Activated T-helper 1 cell treated with anti-CD3 and anti-CD28 coated beads, Interleukin-12 subunit alpha, Interleukin-12 subunit beta, Interleukin-2, Interleukin-4 antibody, amounts not matched to agents 30 ng/mL and 10 ng/mL and 1 ng/mL, durations not matched to agents 14 hours and 24 hours and 36 hours (primary cell): Measurements from ENCODE around the gene LETM1. TPM values are rescaled to one million over a fixed set of nuclear protein-coding genes. Genes with fewer than 3 reads are reported as not detected.

Experiments
- DNase-seq: peaks from one replicate; pipeline ENCODE4 v3.0.0; 2021; ENCODE audit warnings: low spot score
- H3K27ac Mint-ChIP-seq: one replicate; pipeline ENCODE4 v1.8.0; 2021; ENCODE audit warnings: mild to moderate bottlenecking, mixed read lengths
- H3K27me3 Mint-ChIP-seq: one replicate; pipeline ENCODE4 v1.8.0; 2022; ENCODE audit warnings: mild to moderate bottlenecking, moderate library complexity, mixed read lengths; ENCODE audit not compliant: insufficient read depth
- H3K36me3 Mint-ChIP-seq: one replicate; pipeline ENCODE4 v1.8.0; 2021; ENCODE audit warnings: low read depth, mixed read lengths
- H3K4me1 Mint-ChIP-seq: one replicate; pipeline ENCODE4 v1.8.0; 2021; ENCODE audit warnings: low read depth, mixed read lengths
- H3K4me3 Mint-ChIP-seq: one replicate; pipeline ENCODE4 v1.8.0; 2021; ENCODE audit warnings: mild to moderate bottlenecking, moderate library complexity, mixed read lengths
- H3K9me3 Mint-ChIP-seq: one replicate; pipeline ENCODE4 v1.8.0; 2021; ENCODE audit warnings: mixed read lengths
- intact Hi-C: fragments of 100-400 bp; cut with micrococcal nuclease; formaldehyde crosslinking; loops from one replicate; pipeline ENCODE4 v1.15.1; 2024
- total RNA-seq: library from RNA; stranded (reverse); gene quantifications from 2 replicates; pipeline ENCODE4 v1.2.3, GENCODE V29; 2022

Gene LETM1
- total RNA-seq, 1 donor from 2014 or later = 101 TPM

DNA sequence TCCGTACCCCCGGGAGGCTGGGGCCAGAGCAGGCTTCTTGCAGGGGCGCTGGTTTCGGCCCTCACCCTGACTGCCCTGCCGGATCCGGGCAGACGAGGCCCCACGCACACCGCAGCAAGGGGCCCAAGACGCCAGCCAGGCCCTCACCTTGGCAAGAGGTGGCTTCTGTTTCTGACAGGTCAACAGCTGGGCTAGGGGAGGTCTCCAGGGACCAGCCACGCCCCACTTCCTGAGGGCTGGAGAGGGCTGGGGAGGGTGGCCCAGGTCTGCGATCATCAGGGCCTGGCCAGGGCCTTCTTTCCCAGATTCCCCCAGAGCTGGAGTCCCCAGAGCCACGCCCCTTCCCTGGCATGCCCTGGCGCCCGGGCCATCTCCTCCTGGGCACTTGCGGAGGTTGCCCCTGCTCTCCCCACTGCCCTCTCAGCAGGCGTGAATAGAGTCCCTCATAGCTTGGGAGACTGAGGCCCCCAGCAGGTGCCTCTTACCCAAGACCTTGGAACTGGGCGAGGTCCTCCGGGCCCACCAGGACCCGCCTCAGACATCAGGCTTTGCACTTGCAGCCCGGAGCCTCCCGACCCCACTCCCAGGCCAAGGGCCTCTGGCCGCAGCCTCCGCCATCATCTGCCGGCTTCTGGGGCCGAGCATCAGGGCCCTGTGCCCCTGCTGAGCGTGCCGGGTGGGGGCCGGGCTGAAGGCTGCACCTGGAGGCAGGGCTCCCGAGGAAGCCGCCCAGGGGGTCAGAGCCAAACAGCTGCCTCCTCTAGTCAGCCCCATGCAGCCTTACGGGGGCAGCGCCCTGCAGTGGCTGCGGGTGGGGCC lies 69.2 kb downstream of the LETM1 start:
- H3K4me1 Mint-ChIP-seq = no peaks in the 10 kb centered on the region
- H3K9me3 Mint-ChIP-seq = no peaks in the 10 kb centered on the region
- DNase-seq = no peak
- no peak overlapping the region for H3K4me3 Mint-ChIP-seq
- H3K27ac Mint-ChIP-seq = no peak overlapping the region
- intact Hi-C loops = no loop called here
- peaks cover 15% of the 10 kb centered on the region for H3K27me3 Mint-ChIP-seq
- no peaks in the 10 kb centered on the region for H3K36me3 Mint-ChIP-seq

DNA sequence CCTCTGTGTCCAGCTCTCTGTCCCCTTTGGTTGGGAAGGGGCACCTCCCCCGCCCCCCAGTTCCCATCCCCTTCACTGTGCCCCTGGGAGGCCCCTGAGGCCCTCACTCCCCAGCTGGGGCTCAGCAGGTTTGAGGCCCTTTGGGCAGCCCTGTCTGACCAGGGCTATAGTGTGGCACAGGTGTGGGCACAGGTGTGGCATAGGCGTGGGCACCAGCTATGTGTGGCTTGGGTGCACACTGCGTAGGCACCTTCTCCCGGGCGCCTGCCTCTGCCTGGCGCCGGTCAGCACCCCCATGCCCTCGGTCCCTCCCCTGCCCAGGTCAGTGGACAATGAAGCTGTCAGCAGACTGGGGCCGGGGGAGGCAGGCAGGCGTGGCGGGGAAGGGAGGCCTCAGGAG lies 70.4 kb downstream of the LETM1 start:
- intact Hi-C loops = no loop called here
- no peaks in the 10 kb centered on the region for H3K9me3 Mint-ChIP-seq
- H3K36me3 Mint-ChIP-seq = no peaks in the 10 kb centered on the region
- no peak for DNase-seq
- H3K4me3 Mint-ChIP-seq = no peak overlapping the region
- H3K27ac Mint-ChIP-seq = no peak overlapping the region
- peaks cover 4% of the 10 kb centered on the region for H3K27me3 Mint-ChIP-seq
- H3K4me1 Mint-ChIP-seq = no peaks in the 10 kb centered on the region

DNA sequence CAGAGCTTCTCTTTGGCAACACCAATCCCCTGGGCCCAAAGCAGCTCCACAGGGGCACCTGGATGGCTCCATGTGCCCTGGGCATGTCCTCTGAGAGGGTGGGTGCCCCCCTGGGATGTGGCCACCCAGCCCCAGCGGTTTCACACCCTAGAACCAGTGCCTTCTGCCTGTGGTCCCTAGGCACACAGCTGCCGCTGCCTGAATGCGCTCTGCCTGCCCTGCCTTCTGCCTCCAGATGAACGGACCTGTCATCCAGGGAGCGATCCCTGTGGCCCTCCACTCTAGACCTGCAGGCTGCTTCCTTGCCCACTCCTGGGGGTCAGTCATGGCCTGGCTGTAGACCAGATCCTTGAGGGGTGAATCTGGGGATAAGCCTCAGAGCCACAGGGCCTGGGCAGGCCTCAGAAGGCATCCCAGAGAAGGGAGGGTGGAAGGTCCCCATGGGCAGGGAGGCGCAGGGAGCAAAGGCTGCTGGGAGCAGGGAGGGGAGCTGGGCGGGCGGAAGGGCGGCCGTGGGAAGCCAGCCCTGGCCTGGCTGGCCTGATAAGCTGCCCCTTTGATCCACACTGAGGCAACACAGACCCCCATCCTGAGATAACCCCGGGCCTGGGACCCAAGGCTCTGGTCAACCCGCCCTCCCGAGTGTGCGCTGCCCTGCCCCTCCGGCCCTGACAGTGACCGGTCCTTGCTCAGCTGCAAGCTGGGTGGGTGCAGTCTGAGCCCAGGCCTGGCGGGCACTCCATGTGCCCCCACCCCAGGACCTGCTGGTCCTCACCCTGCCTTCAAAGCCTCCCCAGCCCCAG lies 71.0 kb downstream of the LETM1 start:
- no peak overlapping the region for H3K4me3 Mint-ChIP-seq
- no peaks in the 10 kb centered on the region for H3K36me3 Mint-ChIP-seq

DNA sequence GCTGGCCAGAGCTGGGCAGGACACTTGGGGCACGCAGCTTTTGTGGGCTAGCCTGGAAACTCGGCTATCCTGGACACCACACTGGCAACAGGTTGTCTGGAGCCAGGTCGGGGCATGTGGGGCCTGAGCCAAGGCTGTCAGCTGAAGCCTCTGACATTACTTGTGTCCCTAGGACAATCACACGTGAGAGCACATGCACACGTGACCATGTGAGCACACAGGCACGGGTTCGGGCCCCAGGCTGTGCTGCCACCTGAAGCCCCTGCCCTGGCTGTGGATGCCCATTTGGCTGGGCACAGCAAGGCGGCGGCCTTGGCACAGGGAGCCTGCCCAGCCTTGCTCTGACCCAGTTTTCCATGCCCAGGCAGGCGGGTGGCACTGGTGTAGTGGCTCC lies 71.6 kb downstream of the LETM1 start:
- DNase-seq = no peak
- no peaks in the 10 kb centered on the region for H3K36me3 Mint-ChIP-seq
- no peaks in the 10 kb centered on the region for H3K9me3 Mint-ChIP-seq
- no peaks in the 10 kb centered on the region for H3K27me3 Mint-ChIP-seq
- no peak overlapping the region for H3K27ac Mint-ChIP-seq
- no peaks in the 10 kb centered on the region for H3K4me1 Mint-ChIP-seq
- intact Hi-C loops = no loop called here
- H3K4me3 Mint-ChIP-seq = no peak overlapping the region

More for the DNA sequence above, 71.0 kb downstream of the LETM1 start:
- no peaks in the 10 kb centered on the region for H3K9me3 Mint-ChIP-seq
- no peak overlapping the region for H3K27ac Mint-ChIP-seq
- intact Hi-C loops = no loop called here
- no peaks in the 10 kb centered on the region for H3K27me3 Mint-ChIP-seq
- no peak for DNase-seq
- H3K4me1 Mint-ChIP-seq = no peaks in the 10 kb centered on the region

DNA sequence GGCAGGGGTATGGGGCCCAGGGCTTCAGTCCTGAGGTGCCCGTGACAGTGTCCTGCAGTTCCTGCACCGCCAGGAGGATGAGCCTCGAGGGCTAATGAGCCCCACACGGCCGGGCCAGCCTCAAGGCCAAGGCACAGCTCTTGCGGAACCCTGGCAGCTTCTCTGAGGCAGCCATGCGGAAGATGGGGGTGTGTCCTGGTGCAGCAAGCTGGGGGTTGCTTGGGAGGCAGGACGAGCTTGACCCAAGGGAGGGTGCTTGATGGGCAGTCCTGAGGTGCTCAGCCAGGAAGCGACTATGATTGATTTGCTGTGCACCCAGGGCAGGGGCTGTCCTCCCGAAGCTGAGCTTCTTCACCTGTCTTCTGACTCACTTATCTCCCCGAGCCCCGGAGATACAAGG lies 72.0 kb downstream of the LETM1 start:
- Mint-ChIP-seq H3K36me3 (no peaks in the 10 kb centered on the region), H3K27ac (no peak overlapping the region), H3K27me3 (no peaks in the 10 kb centered on the region), H3K9me3 (no peaks in the 10 kb centered on the region), H3K4me1 (no peaks in the 10 kb centered on the region), H3K4me3 (no peak overlapping the region)
- intact Hi-C loops = no loop called here
- no peak for DNase-seq

DNA sequence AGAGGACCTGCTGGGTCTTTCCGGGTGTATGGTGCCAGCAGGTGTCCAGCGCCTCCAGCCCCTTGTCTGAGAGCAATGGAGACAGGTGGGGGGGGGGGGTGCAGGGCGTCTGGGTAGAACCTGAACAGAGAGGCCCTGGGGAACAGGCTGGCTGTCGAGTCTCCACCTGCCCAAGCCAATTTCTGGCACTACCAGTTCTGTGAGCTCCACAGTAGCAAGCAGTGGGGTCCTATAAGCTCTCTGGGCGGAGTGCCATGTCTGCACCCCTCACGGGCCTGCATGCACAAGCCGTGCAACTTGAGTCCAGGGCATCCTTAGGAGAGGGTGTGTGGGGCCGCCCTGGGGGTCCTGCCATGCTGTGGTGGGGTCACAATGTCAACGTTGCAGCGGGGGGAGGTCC lies 72.9 kb downstream of the LETM1 start:
- no peak for DNase-seq
- Mint-ChIP-seq H3K9me3 (no peaks in the 10 kb centered on the region), H3K4me1 (no peaks in the 10 kb centered on the region), H3K36me3 (no peaks in the 10 kb centered on the region), H3K27ac (no peak overlapping the region), H3K27me3 (no peaks in the 10 kb centered on the region), H3K4me3 (no peak overlapping the region)
- intact Hi-C loops = no loop called here

DNA sequence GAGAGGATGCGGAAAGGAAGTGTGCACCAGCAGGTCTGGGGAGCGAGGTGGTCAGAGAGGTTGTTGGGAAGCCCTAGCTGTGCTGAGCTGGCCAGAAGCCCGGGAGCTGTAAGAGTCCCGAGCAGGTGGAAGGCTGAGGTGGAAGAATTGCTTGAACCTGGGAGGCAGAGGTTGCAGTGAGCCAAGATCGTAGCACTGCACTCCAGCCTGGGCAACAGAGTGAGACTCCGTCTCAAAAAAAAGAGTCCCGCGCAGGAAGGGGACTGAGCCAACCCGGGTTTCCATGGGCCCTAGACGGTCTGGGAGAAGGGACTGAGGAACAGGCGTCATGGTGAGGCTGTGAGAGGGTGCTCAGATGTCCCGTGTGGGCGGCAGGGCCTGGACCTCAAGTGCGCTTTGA lies 75.5 kb downstream of the LETM1 start:
- no peaks in the 10 kb centered on the region for H3K36me3 Mint-ChIP-seq
- no peak overlapping the region for H3K4me3 Mint-ChIP-seq
- DNase-seq = no peak
- H3K9me3 Mint-ChIP-seq = no peaks in the 10 kb centered on the region
- H3K27ac Mint-ChIP-seq = no peak overlapping the region
- intact Hi-C loops = no loop called here
- H3K4me1 Mint-ChIP-seq = no peaks in the 10 kb centered on the region
- H3K27me3 Mint-ChIP-seq = no peaks in the 10 kb centered on the region

DNA sequence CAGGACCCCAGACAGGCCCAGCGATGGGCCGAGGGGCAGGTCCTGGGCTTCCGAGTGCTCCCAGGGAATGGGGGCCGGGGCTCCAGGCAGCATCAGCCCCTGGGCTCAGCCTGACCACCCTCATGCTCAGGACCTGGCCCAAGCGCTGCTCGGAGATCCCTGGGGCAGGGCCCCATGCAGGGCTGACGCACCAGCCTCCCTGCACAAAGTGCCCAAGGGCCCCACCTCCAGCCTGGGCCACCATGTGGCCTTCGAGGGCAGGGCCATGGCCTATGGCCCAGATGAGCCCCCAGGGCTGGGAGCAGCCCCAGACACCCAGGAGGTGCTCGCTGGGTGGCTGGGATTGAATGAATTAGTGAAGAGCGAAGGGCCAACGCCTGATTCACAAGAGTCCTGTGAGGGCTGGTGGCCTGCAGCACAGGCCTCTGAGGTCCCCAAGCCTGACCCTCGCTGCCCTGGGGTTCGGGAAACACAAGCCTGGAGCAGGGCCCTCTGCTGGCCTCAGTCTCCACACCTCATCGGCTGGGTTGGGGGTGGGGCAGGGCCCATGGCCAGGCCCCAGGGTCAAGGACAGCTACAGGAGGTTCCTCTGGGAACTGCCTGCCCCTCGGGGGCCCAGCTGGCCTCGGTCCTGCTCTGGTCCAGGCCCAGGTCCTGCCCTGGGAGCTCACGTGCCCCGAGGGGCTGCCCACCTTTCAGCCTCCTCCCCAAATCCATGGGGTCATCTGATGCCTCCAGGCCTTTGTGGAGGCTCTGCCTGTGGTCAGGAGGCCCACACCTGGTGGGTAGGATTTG lies 76.2 kb downstream of the LETM1 start:
- no peak overlapping the region for H3K4me3 Mint-ChIP-seq
- intact Hi-C loops = no loop called here
- H3K27ac Mint-ChIP-seq = no peak overlapping the region
- H3K27me3 Mint-ChIP-seq = no peaks in the 10 kb centered on the region
- no peaks in the 10 kb centered on the region for H3K36me3 Mint-ChIP-seq
- H3K4me1 Mint-ChIP-seq = no peaks in the 10 kb centered on the region
- no peak for DNase-seq
- H3K9me3 Mint-ChIP-seq = no peaks in the 10 kb centered on the region

DNA sequence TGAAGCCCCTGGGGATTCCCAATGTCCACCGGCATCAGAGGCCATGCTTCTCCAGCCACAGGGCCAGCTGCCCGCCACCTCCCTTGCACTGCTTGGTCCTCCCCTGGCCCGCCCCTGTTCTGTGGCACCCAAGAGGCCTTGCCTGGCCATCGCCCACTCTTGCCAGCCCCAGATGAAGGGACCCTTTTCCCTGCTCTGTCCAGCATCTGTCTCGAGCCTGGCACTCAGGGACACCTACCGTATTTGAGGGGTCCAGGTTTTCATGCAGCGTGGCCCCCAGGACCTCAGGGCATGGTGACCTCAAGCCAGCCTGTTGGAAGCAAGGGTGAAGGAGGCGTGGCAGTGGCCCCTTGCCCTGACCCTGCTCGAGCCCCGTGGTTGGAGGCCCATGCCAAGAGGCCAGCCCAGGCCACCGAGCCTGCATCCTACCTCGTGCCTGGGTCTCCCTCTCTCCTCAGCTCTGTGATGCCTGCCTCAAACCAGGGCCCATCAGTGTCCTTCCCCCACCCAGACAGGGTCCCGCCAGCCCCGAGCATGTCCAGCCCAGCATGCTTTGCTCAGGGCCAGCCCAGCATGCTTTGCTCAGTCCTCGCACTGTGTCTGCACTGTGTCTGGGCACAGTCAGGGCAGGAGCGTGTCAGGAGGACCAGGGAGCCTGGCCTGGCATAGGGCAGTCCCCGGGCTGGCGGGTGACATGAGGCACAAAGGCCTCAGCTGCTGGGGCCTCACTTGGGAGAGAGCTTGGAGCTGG lies 77.1 kb downstream of the LETM1 start:
- H3K4me3 Mint-ChIP-seq = no peak overlapping the region
- no peaks in the 10 kb centered on the region for H3K36me3 Mint-ChIP-seq
- H3K27me3 Mint-ChIP-seq = no peaks in the 10 kb centered on the region
- H3K9me3 Mint-ChIP-seq = no peaks in the 10 kb centered on the region
- intact Hi-C loops = no loop called here
- no peak overlapping the region for H3K27ac Mint-ChIP-seq
- no peaks in the 10 kb centered on the region for H3K4me1 Mint-ChIP-seq
- DNase-seq = no peak

DNA sequence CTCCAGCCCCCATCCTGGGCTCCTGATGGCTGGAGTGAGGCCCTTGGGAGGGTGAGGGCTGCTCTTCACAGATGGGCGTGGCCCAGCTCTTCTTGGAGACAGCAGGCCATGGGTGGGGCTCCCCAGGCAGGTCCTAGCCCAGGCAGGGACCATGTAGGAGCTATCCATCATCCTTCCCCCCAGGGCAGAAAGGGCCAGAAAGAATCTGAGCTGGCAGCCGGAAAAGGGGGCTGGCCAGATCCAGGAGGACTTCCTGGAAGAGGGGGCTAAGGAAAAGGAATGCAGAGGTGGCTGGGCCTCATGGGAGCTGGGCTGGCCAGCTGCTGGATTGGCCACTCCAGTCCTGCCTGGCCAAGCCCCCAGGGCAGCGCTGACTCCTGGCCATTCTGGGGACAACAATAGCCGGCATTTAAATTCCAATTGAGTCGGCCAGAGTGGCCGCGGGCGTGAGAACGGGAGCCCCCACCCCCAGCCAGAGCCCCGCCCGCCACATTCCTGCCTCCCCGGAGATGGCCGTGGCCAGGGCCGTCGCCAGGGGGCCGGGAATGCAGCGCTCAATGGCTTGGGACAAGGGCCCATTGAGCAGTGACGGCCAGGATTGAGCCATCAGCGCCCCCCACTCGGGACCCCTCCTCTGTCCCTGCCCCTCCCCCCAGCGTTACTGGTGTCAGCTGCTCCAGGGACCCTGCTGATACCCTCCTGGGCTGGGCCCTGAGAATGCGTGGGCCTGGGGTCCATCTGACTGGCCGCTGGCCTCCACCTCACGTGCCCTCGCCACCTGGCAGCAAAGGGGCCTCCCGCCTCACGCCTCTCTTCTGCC lies 77.9 kb downstream of the LETM1 start:
- H3K4me1 Mint-ChIP-seq = no peaks in the 10 kb centered on the region
- H3K36me3 Mint-ChIP-seq = no peaks in the 10 kb centered on the region
- intact Hi-C loops = no loop called here
- no peaks in the 10 kb centered on the region for H3K27me3 Mint-ChIP-seq
- no peak overlapping the region for H3K27ac Mint-ChIP-seq
- no peaks in the 10 kb centered on the region for H3K9me3 Mint-ChIP-seq
- no peak for DNase-seq
- H3K4me3 Mint-ChIP-seq = no peak overlapping the region

DNA sequence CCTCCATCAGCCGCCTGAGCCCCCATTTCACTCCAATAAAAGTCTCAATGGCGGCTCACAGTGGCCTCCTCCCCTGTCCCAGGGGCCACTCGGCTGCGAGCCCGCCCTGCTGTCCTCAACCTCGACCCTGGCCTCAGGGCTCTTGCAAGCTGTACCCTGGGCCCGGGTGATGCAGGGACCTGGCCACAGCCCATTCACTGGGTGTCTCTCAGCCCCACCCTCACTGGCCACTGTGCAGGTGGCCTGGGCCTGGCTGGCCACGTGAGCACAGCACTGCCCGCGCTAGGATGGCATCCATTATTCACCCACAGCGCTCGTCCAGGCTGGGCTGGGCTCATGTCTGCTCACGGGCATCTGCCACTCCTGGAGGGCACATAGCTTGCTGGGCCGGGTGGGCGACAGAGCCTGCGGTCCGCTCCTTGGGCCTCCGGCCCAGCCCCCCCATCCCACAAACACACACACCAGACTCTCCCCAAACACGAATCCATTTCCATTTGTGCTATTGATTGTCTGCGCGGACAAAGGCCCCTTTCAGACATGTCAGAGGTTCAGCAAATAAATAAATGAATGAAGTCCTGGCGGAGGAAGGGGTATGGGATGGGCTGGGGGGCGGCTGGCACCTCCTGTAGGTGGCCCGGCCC lies 79.3 kb downstream of the LETM1 start:
- intact Hi-C loops = no loop called here
- H3K4me3 Mint-ChIP-seq = no peak overlapping the region
- no peak for DNase-seq
- H3K27me3 Mint-ChIP-seq = no peaks in the 10 kb centered on the region
- no peak overlapping the region for H3K27ac Mint-ChIP-seq
- no peaks in the 10 kb centered on the region for H3K4me1 Mint-ChIP-seq
- H3K9me3 Mint-ChIP-seq = no peaks in the 10 kb centered on the region
- no peaks in the 10 kb centered on the region for H3K36me3 Mint-ChIP-seq
